Neural crest cell (in vitro differentiated cells): ENCODE measurements around the gene ARVCF. TPM values are rescaled to one million over a fixed set of nuclear protein-coding genes. Genes with fewer than 3 reads are reported as not detected.
A peak's percentile ranks its signal among the peaks of the same experiment; 100 is the strongest.

Source experiments
- DNase-seq: peaks from one replicate; pipeline ENCODE4 v3.0.0; 2021; ENCODE audit warnings: low read depth, mixed read lengths, low spot score
- H3K27ac Mint-ChIP-seq: one replicate; pipeline ENCODE4 v1.8.0; 2021; ENCODE audit warnings: mild to moderate bottlenecking, mixed read lengths; ENCODE audit not compliant: unreplicated experiment
- H3K27me3 Mint-ChIP-seq: 2 replicates; pipeline ENCODE4 v1.8.0; 2021; ENCODE audit warnings: low read depth, mild to moderate bottlenecking, mixed read lengths
- H3K36me3 Mint-ChIP-seq: 2 replicates; pipeline ENCODE4 v1.8.0; 2021; ENCODE audit warnings: low read depth, mild to moderate bottlenecking, mixed read lengths
- H3K4me1 Mint-ChIP-seq: 2 replicates; pipeline ENCODE4 v1.8.0; 2021; ENCODE audit warnings: mixed read lengths
- H3K4me3 Mint-ChIP-seq: one replicate; pipeline ENCODE4 v1.8.0; 2021; ENCODE audit warnings: mild to moderate bottlenecking, mixed read lengths
- H3K9me3 Mint-ChIP-seq: 2 replicates; pipeline ENCODE4 v1.8.0; 2021; ENCODE audit warnings: mixed read lengths
- CTCF ChIP-seq: fragments of 200-600 bp; sonication (generic); conservative IDR thresholded peaks from 2 replicates; pipeline ENCODE4 v1.5.0; 2021; ENCODE audit warnings: antibody characterized with exemption, mild to moderate bottlenecking
- total RNA-seq: library from RNA; stranded (reverse); gene quantifications from 2 replicates; pipeline ENCODE4 v1.2.1, GENCODE V29; 2021

ARVCF gene
- total RNA-seq, 1 donor from 2014 or later: 105 TPM

DNA sequence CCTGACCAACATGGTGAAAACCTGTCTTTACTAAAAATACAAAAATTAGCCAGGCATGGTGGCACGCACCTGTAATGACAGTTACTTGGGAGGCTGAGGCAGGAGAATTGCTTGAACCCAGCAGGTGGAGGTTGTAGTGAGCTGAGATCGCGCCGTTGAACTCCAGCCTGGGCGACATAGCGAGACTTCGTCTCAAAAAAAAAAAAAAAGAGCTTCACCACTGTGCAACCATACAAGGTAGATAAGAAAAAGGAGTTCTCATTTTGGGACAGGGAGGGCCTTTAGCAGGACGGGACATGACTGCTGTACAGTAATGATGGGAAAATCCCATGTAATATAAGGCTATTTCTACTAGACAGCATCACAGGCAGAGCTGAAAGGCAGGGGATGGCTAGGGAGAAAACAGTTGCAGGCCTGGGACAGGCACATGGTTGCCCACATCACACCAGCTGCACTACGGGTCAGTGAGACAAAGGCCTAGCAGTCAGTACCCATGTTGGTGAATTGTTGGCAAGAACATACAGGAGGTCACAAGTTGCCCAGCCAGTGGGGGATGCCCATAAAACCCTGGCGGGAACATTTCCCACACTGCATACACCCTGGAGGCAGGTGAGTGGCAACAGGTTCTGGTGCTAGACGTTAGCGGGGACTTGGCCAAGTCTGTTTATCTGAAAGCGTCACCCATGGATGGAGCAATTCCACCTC is 9.7 kb upstream of the ARVCF start:
- no peak for TF ChIP-seq CTCF
- no peaks in the 10 kb centered on the region for H3K36me3 Mint-ChIP-seq
- H3K4me3 Mint-ChIP-seq: no peak overlapping the region
- H3K27me3 Mint-ChIP-seq: no peaks in the 10 kb centered on the region
- no peak for DNase-seq
- no peak overlapping the region for H3K27ac Mint-ChIP-seq
- H3K4me1 Mint-ChIP-seq: peaks cover 10% of the 10 kb centered on the region
- no peaks in the 10 kb centered on the region for H3K9me3 Mint-ChIP-seq

- Mint-ChIP-seq H3K4me1 (peaks cover 10% of the 10 kb centered on the region), H3K27ac (no peak overlapping the region), H3K9me3 (no peaks in the 10 kb centered on the region), H3K27me3 (no peaks in the 10 kb centered on the region), H3K36me3 (no peaks in the 10 kb centered on the region), H3K4me3 (no peak overlapping the region)
- no peak for TF ChIP-seq CTCF
- DNase-seq: no peak
Measured at GRCh38 chr22:20025401-20026203, 9.0 kb upstream of the ARVCF start.

GRCh38 chr22:20024650-20025397 is 8.2 kb upstream of the ARVCF start:
- Mint-ChIP-seq H3K27ac (no peak overlapping the region), H3K4me3 (peak overlapping the region; percentile 34), H3K4me1 (peaks cover 14% of the 10 kb centered on the region), H3K27me3 (peaks cover 3% of the 10 kb centered on the region), H3K9me3 (no peaks in the 10 kb centered on the region), H3K36me3 (no peaks in the 10 kb centered on the region)
- TF ChIP-seq CTCF: no peak
- DNase-seq: no peak

- peaks cover 14% of the 10 kb centered on the region for H3K4me1 Mint-ChIP-seq
- H3K9me3 Mint-ChIP-seq: no peaks in the 10 kb centered on the region
- no peak for TF ChIP-seq CTCF
- peak overlapping the region; percentile 34 for H3K4me3 Mint-ChIP-seq
- H3K27ac Mint-ChIP-seq: no peak overlapping the region
- no peak for DNase-seq
- no peaks in the 10 kb centered on the region for H3K36me3 Mint-ChIP-seq
- H3K27me3 Mint-ChIP-seq: peaks cover 7% of the 10 kb centered on the region
Measured at GRCh38 chr22:20024225-20024624, 7.6 kb upstream of the ARVCF start.

DNA sequence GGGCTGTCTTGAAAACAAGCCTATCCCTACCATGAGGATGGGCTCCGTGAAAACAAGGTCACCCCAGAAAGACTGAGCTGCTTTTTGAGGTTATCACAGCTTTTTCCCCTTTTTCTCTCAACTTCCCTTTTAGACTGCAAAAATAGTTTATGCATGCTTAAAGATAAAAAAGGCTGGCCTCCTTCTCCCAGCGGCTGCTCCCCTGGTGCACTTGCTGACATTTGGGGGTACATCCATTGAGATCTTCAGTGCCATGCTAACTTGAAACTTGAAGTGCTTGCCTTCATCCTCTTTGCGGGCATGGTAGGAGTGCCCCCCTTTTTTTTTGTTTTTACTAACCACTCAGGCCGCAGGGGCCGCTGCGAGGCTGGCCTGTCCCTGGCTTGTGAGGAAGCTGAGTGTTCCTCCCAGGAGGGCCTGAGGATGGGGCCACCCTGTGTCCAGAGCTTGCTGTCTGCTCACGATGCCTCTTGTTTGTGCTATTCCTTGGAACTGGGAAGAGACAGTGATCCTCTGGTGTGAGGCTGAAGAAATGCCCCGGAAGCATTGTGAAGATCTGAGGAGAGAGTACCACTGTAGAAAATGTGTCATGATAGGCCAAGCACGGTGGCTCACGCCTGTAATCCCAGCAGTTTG is 6.5 kb upstream of the ARVCF start:
- H3K9me3 Mint-ChIP-seq: no peaks in the 10 kb centered on the region
- no peak for DNase-seq
- H3K27me3 Mint-ChIP-seq: peaks cover 18% of the 10 kb centered on the region
- H3K36me3 Mint-ChIP-seq: no peaks in the 10 kb centered on the region
- H3K4me3 Mint-ChIP-seq: peak overlapping the region; percentile 56
- peaks cover 14% of the 10 kb centered on the region for H3K4me1 Mint-ChIP-seq
- no peak overlapping the region for H3K27ac Mint-ChIP-seq
- no peak for TF ChIP-seq CTCF
